Suppressor macrophage treated with lipopolysaccharide for 1 hour (primary cell): Measurements from ENCODE around the gene EHHADH.
A peak's percentile ranks its signal among the peaks of the same experiment; 100 is the strongest.
"Not testable (repeated sequence)": the region's sequence is repeated elsewhere in the genome, so short reads cannot be mapped to it uniquely, and the experiment has no call there.

Experiments used
- DNase-seq, 3 donors: peaks; one replicate each; pipeline ENCODE4 v3.0.0-alpha.2; 2020 to 2022

The EHHADH gene

DNA sequence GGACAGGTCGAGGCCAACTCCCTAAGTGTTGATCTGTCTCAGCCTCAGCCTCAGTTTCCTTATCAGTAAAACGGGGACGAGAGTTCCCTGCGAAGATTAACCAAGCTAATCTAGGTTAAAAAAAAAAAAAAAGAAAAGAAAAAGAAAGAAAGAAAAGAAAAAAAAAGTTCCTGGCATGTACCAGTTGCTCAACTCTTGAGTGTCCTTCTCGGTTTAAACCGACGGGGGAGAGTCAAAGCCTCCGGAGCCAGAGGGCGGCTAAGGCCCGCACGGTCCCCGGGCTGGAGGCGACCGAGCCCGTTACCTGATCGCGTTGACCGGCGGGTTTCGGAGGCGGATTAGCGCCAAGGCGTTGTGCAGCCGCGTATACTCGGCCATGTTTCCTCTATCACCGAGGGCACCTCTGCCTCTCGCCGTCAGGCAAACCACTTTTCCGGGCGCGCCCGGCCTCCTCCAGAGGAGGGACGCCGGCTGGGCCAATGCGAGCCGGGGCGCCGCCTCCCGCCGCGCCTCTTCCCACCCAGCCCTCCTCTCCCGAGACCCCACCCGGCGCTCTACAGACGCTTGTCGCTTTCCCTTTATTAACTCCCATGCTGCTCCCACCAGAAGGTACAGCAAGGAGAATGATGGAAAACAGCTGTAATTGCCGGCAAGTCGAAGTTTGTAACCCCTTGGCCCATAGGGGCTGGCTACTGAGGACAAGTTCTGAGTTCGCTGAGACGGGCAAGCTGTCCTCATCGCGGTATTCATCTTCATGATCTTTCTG, at the start of gene EHHADH:
Gene EHHADH (minus strand): TSS at position 405 of the 766 bp plus-strand sequence. CDS start 27 bp downstream, at position 378.
- DNase-seq = peak; percentile 71 to 87 (median 72)

DNA sequence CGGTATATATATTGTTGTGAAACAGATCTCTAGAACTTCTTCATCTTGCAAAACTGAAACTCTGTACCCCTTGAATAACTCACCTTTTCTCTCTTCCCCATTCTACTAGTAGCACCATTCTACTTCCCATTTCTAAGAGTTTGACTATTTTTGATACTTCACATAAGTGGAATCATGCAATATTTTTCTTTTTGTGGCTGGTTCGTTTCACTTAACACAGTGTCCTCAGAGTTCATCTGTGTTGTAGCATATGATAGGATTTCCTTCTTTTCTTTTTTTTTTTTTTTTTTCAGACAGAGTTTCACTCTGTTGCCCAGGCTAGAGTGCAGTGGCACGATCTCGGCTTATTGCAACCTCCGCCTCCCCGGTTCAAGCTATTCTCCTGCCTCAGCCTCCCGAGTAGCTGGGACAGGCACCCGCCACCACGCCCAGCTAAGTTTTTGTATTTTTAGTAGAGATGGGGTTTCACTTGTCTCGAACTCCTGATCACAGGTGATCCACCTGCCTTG, 46.1 kb upstream of the EHHADH start:
- peak in 2 of 3 donors; percentile 40 to 49 for DNase-seq

DNA sequence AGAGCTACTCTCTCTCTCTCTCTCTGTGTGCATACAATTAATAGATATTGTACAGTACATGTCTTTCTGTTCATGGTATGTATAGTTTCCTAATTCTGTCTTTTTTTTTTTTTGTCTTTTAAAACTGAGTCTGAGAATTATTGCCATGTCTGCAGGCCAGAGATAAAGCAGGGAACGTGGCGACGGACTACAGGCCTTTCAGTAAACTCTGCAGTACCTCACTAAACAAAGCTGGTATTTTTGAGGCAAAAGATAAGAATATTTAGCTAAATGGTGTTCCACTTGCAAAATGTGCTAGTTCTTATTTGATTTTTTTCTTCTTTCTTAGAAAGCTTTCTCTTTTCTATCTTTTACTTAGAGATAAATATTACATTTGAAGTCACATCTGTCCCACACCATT, 44.0 kb upstream of the EHHADH start:
- no peak for DNase-seq

DNA sequence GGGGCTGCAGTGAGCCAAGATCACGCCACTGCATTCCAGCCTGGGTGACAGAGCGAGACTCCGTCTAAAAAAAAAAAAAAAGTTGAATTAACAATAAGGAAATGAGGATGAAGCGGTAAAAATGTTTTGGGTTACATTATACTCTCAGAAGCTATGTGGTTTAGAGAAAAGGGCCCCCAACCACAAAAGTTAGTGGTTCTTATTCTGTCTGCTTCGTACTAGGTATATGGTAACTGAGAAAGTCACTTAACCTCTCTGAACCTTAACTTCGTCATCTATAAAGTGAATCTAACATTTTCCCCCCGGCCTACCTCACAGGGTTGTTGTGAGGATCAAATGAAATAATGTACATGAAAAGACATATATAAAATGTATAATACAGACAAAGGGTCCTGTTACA, 38.4 kb upstream of the EHHADH start:
- no peak for DNase-seq

DNA sequence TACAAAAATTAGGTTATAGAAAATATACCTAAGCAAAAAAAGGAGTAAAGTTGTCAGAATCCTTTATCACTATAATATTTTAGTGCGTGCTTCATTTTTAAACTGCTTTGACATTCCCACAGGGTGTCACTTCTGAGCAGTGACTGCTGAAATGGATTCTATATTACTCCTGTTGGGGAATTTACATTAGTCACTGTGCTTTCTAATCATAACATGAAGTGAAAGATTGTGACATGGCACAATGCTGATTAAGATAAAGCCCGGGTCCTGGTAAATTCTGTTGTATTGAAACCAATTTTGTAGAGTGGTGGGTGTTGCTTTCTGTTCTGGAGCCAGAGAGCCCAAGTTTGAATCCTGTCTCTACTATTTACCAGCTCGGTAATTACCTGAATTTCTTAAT, 36.4 kb upstream of the EHHADH start:
- peak; percentile 36 to 83 (median 67) for DNase-seq

DNA sequence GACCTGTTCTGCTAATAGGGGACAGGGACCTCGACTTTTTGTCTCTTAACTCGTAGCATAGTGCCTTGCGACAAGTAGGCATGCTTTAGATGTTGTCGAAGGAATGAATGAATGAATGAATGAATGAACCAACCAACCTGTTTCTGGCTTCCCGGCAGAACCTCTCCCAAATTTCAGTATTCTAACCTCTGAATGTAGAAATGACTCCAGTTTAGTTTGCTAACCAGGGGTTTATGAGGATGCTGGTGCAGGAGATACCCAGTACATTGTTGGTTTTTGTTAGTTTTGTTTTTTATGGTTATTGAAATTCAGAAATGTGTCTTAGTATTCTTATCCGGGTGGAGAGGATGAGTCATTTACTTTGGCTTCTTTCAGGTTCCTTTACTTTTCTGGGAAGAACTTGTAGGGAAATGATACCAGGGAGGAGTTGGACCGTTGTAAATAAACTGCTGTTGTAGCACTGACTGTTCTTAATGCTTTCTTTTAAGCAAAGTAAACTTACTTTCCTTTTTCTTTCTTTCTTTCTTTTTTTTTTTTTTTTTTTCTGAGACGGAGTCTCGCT, 29.6 kb upstream of the EHHADH start:
- no peak for DNase-seq

DNA sequence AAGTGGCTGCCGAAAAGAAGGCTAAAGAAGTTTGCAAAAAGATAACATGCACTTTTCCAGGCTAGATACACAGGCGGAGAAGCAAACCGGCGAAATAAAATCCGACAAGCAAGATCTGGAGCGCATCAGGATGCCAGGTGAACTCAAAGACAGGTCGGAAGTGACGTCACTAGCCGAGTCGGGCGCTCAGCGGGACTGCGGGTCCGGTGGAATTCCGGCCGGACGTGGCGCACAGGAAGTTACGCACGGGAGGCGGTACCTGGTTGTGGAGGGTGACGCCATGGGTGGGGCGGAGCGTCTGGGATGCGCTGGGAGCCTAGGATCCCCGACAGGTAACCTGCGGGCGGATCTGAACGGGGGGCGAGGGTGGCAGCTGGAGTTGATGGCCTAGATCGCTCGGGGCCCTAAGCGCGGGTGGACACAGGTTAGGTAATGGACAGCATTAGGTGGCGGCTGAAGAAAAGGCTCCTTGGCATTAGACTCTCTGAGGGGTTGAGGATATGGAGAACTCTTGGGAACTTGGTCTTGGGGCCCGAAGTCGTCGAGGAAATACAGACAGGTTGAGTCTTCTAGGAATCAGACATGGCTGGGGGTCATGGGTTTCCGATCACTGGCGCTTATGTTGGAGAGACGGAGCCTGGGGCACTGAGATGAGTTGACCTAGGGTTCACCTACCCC, 29.0 kb upstream of the EHHADH start:
- DNase-seq = peak; percentile 92 to 96 (median 95)

DNA sequence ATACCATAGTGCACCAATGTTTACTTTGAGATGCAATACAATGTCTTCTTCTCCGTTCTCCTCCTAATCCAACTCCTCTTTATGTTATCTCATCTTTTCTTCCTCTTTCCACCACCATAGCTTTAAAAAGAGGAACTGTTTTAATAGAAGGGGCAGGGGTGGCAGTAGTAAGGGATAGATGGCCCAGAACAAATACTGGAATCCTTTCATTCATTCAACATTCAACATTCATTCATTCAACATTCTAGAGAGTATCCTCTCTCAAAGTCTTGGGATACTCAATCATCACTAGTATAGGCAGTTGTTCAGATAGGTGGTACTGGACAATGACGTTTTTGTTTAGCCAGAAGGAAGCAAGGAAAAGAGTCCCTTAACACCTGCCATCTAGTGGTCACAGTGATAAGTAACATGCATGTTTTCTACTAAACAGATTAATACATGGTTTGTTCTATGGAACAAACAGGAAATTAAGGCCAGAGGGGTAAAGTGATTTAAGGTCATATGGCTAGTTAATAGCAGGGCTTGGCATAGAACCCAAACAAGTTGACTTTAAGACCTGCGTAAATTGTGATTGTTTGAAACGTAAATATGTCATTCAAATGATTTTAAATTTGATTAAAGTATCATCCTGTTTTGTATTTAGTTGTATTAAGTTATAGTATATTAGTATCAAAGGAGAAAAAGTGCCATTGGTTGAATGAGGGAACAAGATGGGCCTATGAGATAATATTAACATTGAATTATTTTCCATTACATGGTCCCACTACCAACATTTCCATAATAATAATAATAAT, 26.9 kb upstream of the EHHADH start:
- peak; percentile 56 to 73 (median 68) for DNase-seq

DNA sequence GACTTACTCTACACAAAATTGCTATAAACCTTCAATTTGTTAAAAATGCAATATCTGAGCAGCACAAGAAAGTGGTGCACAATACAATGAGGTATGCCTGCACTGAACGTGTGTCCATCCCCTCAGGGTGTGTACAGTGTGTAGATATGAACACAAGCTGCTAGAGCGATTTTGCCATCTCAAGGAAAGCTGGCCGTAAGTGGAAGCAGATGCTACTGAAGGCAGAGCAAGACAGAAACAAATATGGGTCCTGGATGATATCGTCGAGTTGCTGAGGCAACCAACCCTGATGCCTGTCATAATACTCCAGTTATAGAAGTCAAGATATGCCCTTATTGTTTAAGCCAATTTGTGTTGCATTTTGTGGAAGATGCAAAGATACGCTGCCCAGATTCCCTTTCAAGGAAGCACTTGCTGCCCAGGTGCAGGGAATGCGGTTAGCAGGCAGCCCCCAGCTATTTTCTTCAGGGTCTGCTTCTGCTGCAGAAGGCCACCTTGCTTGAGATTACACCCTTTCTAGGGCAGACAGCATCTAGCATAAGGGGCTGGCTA, 25.8 kb upstream of the EHHADH start:
- no peak for DNase-seq

DNA sequence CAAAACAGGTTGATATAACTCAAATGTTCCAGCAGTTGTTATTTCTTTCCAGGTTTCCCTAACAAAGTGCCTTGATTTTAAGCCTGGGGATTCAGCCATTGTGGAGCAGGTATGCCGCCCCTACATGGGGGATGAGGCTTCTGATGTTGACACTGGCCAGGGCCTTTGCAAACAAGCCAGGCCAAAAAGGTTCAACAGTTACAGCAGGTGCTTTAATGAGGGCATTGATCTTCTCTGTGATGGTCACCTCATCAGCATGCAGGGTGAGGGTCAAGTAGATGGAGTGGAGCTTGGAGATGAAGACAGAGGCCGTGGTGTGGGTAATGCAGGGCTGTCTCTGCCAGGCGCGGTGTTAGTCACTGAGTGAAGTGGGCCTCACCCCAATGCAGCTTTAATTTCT, 22.6 kb upstream of the EHHADH start:
- no peak for DNase-seq

DNA sequence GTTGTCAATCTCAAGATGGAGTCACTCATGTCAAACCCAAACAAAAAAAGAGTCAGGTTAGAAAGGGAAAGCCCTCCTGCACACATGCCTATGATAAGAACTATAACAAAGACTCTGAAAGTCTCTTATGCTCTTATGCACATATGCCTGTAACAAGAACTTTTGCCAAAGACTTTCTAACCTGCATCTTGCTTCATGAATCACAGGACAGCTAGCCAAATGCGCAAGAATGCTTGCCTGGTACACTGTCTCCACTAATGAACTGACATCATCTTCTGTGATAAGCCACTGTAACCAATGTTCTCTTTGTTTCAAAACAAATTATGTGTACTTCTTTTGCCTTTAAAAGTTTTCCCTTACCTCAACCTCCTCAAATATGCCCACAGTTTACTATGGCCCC, 18.2 kb upstream of the EHHADH start:
- no peak for DNase-seq

DNA sequence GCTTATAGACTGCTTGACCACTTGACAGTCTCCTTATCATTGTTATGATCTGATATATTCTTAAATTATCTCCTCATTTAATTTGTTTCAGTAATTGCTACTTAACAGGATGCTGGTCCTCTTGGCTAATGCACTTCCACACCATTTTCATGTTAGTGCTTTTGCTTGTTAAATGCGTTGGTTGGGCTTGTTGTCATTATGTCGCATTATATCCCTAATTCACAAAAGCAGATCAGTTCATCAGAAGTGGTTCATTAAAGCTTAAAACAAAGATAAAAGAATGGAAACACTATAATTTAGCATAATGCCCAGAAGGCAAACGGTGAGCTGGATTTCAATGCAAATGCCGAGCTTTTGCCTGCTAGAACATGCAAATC, 17.1 kb upstream of the EHHADH start:
- DNase-seq = no peak

DNA sequence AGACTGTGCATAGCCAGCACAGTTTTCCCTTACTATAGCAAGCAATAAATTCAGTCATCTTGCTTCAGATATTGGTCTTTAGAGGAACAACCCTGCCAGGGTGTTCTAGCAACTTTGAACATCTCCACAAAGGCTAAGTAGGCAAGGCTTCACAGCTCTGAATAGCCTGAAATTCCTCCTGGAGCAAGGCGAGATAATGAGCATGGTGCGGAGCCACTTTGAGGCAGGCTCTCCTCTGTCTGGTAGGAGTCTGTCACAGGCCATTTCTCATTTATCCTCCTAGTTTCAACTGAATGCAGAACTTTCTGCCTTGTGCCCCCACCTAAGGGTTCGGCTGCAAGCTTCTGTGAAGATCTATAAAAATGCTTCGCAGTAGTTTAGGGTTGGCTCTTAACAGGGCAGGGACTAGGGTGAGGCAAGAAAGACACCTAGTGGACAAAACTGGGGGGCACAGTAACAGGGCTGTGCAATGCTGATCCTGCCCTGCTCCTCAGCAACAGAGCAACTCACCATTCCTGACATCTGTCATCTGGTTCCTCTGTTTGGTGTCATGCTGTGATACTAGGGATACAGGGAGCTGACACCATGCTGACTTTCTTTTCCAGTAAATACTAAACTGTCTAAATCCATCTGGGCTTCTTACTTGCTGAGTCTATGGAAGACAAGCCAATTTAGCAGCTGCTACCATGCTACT, 16.6 kb upstream of the EHHADH start:
- no peak for DNase-seq

DNA sequence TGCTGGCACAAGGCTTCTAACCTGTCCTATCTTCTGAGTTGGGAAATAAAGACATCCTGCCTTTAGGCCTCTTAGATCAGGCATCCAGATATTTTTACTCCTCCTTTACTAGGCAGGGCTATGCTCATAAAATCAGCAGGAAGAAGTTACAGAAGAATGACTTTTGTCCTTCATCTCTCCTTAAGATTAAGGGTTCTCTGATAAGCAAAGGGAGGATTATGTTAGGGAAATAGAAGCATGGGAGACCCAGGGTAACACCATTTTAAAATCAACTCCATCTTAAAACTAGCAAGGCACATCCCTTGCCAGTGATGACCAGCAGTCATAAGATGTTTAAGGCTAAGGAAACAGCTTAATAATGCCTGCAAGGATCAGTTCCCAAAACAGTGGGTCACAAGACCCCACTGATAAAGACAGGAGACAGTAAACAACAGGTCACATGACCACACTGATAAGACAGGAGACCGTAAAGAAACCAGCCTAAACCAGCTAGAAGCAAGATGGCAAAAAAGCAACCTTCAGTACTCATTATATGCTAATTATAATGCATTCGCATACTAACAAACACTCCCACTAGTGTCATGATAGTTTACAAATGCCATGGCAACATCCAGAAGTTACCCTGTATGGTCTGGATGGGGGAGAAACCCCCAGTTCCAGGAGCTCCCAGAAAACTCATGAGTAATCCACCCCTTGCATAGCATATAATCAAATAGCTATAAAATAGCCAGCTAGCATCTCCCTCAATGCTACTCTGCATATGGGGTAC, 14.5 kb upstream of the EHHADH start:
- DNase-seq = no peak

DNA sequence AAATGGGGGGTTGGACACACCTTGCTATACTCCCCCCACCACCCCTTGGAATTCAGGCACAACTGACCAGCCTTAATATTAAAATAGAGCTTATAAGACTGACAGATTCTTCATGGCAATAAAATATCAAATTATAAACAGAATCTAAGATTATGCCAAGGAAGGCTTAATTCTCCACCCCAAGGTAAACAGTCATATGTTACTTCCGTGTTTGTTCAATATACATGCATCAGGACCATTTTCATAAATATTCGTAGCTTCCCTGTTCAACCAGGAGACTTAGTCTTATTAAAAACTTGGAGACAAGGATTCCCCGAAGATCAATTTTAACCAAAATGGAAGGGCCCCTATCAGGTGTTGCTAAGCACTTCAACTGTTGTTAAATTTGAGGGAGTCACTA, 13.3 kb upstream of the EHHADH start:
- no peak for DNase-seq

DNA sequence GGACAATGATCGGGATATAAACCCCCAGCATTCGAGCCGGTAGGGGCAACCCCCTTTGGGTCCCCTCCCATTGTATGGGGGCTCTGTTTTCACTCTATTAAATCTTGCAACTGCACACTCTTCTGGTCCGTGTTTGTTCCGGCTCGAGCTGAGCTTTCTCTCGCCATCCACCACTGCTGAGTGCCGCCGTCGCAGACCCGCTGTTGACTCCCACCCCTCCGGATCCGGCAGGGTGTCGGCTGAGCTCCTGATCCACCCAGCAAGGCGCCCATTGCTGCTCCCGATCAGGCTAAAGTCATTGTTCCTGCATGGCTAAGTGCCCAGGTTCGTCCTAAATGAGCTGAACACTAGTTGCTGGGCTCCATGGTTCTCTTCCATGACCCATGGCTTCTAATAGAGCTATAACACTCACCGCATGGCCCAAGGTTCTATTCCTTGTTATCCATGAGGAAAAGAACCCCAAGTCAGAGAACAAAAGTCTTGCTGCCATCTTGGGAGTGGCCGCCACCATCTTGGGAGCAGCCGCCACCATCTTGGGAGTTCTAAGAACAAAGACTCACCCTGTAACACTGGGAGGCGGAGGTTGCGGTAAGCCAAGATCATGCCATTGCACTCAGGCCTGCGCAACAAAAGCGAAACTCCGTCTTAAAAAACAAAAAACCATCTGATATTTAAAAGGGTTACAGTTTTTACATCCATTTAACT, 11.2 kb upstream of the EHHADH start:
- DNase-seq = no peak

DNA sequence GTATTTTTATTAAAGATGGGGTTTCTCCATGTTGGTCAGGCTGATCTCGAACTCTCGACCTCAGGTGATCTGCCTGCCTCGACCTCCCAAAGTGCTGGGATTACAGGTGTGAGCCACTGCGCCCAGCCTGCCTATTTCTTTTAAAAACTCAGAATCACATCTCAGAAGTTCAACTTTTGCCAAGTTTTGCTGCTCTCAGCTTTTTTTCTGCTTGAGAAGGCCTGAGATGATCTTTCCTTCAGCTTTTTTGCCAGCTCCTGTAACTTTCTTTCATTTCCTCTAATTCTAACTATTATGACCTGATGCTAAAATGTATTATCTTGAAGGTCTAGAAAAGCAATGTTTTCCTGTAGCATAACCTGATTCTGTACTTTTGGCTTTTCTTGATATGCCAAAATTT, 9.6 kb upstream of the EHHADH start:
- DNase-seq = no peak

DNA sequence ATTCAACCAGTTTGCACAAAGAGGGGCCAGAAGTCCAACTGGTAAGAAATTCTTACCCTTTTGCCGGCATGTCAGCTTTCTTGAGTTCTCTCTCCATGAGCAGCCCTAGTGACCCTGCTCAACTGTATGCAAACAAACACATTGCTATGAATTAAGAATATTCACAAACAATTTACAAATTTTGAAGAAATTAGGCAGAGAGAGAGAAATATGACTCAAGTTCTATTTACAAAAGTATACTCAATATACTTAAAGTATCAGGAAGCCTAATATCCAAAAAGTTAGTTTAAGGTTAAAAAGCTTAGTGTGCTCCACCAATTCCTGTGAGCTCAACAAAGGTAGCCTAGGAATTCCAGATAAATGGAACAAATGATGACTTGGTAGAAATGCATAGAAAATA, 3.5 kb upstream of the EHHADH start:
- no peak for DNase-seq

DNA sequence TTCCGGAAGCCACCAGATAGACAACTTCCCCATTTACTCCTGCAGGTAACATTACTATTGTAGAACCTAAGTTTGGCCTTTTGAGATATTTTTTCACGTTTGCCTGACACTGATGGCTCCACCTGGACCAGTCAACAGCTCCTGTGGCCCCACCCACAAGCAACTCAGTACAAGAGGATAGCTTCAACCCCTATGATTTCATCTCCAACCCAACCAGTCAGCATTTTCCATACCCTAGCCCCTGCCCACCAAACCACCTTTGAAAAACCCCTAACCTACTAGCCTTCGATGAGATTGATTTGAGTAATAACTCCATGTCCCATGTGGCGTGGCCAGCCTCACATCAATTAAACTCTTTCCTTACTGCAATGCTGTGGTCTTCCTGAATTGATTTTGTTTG, 950 bp upstream of the EHHADH start:
- no peak for DNase-seq

DNA sequence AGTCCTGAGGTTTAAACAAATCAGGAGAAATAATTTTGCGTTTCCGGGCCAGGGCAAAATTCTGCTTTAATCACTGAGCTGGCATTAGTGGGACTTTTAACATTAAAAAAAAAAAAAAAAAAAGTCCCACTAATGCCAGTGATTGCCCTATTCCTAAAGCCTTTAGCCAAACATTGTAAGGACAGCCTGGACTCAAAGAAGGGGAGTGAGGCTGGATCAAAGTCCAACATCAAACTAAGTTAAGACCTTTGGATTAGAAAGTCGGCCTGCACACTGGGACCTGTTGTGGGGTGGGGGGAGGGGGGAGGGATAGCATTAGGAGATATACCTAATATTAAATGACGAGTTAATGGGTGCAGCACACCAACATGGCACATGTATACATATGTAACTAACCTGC, 716 bp downstream of the EHHADH start:
- DNase-seq = not testable (repeated sequence)

DNA sequence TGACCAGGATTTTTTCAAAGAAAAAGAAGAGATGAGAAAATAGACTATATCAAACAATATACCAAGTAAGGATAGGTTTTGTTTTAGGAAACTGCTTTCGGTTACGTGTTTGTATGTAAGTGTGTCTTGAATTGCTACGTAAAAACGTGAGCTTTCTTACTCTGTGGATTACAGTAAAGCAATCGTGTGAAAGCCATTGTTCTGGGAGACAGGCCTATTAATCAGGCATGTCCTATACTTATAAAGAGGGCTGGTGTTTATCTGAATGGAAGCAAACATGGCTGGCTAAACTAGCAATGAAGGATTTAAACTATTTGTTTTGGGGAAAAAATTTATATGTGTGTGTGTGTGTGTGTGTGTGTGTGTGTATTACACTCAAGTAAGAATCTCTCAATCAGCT, 2.6 kb downstream of the EHHADH start:
- no peak for DNase-seq
